HG03521 (cell line): ENCODE measurements around the gene CTU2.

Source experiments
- ATAC-seq: cut with Tn5 transposase; IDR thresholded peaks from one replicate; pipeline ENCODE4 v1.9.1; 2021; ENCODE audit warnings: mild to moderate bottlenecking, moderate library complexity; ENCODE audit not compliant: unreplicated experiment

The CTU2 gene

GRCh38 chr16:88759245-88759975 is 53.1 kb downstream of the CTU2 start:
- no peak for ATAC-seq

- no peak for ATAC-seq
Measured at GRCh38 chr16:88759976-88760350, 53.7 kb downstream of the CTU2 start.

DNA sequence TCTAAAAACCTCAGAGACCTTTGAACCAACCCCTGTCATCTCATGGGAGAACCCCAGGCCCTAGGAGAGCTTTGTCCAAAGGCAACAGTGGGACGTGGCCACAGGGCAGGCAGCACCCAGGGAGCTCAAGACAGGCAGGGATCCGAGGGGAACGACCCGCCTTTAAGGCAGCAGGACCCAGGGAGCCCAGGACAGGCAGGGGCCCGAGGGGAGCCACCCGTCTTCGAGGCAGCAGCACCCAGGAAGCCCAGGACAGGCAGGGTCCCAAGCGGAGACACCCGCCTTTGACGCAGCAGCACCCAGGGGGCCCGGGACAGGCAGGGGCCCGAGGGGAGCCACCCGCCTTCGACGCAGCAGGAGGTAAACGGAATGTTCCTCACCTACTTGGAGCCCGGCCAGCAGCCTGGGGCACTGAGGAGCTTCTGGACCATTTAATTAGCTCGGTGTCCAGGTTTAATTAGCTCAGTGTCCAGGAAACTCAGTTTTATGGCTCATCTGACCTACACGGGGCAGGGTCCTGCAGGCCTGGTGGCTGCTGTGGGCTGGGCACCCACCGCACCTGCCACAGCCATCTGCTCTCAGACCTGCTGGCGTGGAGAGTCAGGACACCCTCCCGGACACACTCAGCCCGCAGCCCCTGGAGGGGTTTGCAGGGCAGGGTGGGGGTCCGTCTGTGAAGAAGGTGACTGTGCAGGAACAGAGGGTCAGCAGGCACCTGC is 54.3 kb downstream of the CTU2 start:
- ATAC-seq, result no peak

DNA sequence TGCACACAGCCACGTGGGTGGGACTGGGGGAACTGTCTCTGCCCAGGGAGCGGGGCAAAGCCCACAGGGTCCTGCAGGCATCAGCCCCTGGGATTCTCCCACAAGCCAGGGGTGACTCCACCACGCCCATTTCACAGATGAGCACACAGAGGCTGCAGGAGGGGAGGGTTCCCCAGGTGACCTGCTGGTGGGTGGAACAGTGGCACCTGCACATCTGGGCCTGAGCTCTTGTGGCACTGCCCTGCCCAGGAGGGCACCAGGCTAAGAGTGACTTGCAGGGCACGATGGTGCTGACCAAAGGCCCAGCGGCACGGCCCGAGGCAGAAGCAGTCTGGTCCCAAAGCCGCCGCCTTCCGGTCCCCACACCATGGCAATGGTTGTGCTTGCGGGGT is 54.8 kb downstream of the CTU2 start:
- ATAC-seq, result no peak

DNA sequence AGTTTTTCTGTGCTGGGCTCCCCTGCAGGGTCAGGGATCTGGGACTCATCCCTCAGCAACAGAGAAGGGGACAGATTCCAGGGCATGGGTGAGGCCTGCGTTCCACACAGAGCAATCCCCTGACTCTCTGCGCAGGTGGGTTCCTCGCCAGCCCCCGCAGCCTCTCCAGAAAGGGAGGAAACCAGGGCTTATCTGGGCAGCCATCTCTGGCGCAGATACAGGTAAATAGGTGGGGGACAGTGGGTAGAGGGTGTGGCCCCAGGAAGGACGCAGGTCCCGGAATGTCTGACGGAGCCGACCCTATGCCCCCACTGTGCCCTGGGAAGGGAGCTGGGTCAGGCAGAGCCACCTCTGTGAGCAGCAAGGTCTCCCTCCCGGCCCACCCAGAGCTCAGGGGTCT is 55.5 kb downstream of the CTU2 start:
- no peak for ATAC-seq

DNA sequence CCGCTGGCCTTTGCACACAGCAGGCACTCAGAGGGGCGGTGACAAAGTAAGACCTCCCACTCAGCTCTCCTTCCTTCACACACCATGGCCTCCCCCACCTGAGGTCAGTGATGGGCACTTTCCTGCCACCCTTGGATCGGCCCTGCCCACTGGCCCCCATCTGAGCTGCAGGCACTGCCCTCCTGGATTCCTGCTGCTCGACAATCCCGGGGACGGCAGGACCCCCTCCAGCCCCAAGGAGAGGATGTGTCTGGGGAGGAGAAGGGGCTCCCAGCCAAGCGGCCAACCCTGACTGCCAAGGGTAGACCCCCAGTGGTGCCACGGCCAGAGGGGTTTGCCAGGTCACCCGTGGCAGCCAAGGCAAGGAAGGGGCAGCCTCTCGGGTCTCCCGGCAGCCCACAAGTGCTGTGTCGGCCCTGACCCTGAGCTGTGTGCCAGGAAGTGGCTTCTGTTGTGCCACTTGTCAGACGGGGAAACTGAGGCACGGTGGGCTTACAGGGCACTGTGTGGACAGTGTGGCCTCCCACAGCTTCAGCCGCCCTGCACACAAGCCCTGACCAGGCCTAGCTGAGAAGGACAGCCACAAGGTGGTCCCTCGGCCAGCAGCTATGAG is 56.1 kb downstream of the CTU2 start:
- no peak for ATAC-seq

- ATAC-seq, result no peak
Measured at GRCh38 chr16:88762941-88763340, 56.6 kb downstream of the CTU2 start.

DNA sequence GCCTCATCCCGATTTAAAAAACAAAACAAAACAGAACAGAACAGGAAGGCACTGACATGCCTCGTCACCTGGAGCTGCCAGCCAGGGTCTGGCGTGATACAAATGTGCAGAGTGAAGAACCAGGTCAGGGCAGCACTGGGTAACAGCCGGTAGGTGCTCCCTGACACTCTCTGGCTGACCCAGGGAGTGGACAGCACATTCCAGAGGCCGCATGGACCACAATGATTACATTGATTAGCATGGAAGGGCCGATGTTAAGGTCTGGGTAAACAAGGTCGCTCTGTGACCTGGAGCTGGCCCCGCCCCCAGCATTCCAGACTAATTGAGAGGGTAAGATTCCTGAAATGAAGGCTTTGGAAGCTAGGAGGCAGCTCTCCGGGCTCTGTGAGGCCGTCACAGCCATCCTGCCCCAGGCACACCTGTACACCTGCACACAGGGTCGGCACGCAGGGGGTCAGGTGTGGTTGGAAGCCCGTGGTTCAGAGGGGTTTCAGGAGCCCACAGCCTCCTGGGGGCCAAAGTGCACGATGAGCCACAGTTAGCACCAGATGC is 57.3 kb downstream of the CTU2 start:
- no peak for ATAC-seq

DNA sequence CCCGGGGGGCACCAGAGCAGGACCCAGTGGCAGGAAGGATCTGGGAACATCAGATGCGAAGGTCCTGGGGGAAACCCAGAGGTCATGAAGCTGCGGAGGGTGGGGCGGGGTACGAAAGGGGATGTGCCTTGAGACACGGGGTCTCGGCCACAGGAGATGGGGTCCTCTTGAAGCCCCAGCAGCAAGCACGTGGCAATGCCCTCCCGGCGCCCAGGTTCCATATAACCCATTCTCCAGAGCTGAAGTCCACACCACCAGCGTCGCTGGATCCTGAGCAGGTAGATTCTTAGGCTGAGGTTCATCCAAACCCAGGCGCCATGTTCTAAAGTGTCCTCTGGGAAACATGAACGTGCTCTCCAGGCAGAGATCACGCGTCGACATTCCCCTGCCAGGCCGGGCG is 57.8 kb downstream of the CTU2 start:
- no peak for ATAC-seq

GRCh38 chr16:88764913-88765349 is 58.6 kb downstream of the CTU2 start:
- no peak for ATAC-seq
